CD14-positive monocyte (primary cell): ENCODE data around the gene REG1A. TPM values are rescaled to one million over a fixed set of nuclear protein-coding genes. Genes with fewer than 3 reads are reported as not detected.

Experiments used
- DNase-seq, 3 donors: peaks; one replicate each; pipeline ENCODE4 v3.0.0-alpha.2; 2011 to 2022
- H2AFZ ChIP-seq: 2 replicates; pipeline ENCODE4 v1.6.0; 2012; ENCODE audit warnings: mild to moderate bottlenecking, low read depth, low read length, inconsistent platforms; ENCODE audit not compliant: insufficient read depth, poor library complexity, severe bottlenecking
- H3K27ac ChIP-seq, 2 donors: 1 replicate in 1 of 2; 2 replicates in 1 of 2; pipeline ENCODE4 v1.5.1; 2012 to 2013; ENCODE audit warnings: low read length in 2 of 2, control low read depth in 1 of 2, inconsistent platforms in 1 of 2, low read depth in 1 of 2, mild to moderate bottlenecking in 1 of 2
- H3K27me3 ChIP-seq, 2 donors: one replicate each; pipeline versions ENCODE4 v1.6.0 to v1.6.1; 2011 to 2013; ENCODE audit warnings: low read length in 2 of 2; ENCODE audit not compliant: control insufficient read depth in 2 of 2, insufficient read depth in 2 of 2
- H3K36me3 ChIP-seq, 2 donors: replicated peaks in 1 of 2; 1 replicate in 1 of 2; 2 replicates in 1 of 2; pipeline versions ENCODE4 v1.5.1 to v1.6.1; 2012 to 2013; ENCODE audit warnings: low read length in 2 of 2, control low read depth in 1 of 2, inconsistent platforms in 1 of 2, mild to moderate bottlenecking in 1 of 2; ENCODE audit not compliant: insufficient read depth in 2 of 2, control insufficient read depth in 1 of 2
- H3K4me1 ChIP-seq, 2 donors: 1 replicate in 1 of 2; 2 replicates in 1 of 2; pipeline versions ENCODE4 v1.5.1 to v1.6.1; 2012 to 2013; ENCODE audit warnings: low read length in 2 of 2, control low read depth in 1 of 2, inconsistent platforms in 1 of 2, mild to moderate bottlenecking in 1 of 2, moderate library complexity in 1 of 2; ENCODE audit not compliant: insufficient read depth in 2 of 2, control insufficient read depth in 1 of 2
- H3K4me2 ChIP-seq: replicated peaks from 2 replicates; pipeline ENCODE3; 2012; ENCODE audit warnings: low read length, moderate library complexity, mild to moderate bottlenecking; ENCODE audit not compliant: poor library complexity, severe bottlenecking; ENCODE audit errors: extremely low read depth
- H3K4me3 ChIP-seq, 3 experiments: fragments of 200-600 bp in 1 of 3; sonication (generic) in 1 of 3; replicated peaks in 1 of 3; 1 replicate in 2 of 3; 2 replicates in 1 of 3; pipeline ENCODE4 v1.5.1; 2011 to 2013; ENCODE audit warnings: low read length in 3 of 3, mild to moderate bottlenecking in 3 of 3, control low read depth in 2 of 3, low read depth in 2 of 3, inconsistent platforms in 1 of 3, moderate library complexity in 1 of 3
- H3K79me2 ChIP-seq: 2 replicates; pipeline ENCODE4 v1.6.0; 2012; ENCODE audit warnings: mild to moderate bottlenecking, control low read depth, inconsistent platforms, low read length, moderate library complexity; ENCODE audit not compliant: insufficient read depth
- H3K9ac ChIP-seq: 2 replicates; pipeline ENCODE4 v1.6.0; 2017; ENCODE audit warnings: low read length, mild to moderate bottlenecking; ENCODE audit not compliant: insufficient read depth, poor library complexity, severe bottlenecking
- H3K9me3 ChIP-seq, 2 donors: replicated peaks in 1 of 2; 1 replicate in 1 of 2; 2 replicates in 1 of 2; pipeline versions ENCODE4 v1.5.1 to v1.6.1; 2012 to 2013; ENCODE audit warnings: low read length in 2 of 2, control low read depth in 1 of 2; ENCODE audit not compliant: control insufficient read depth in 1 of 2, insufficient read depth in 1 of 2
- H4K20me1 ChIP-seq: 2 replicates; pipeline ENCODE4 v1.6.0; 2012; ENCODE audit warnings: mild to moderate bottlenecking, low read length, control low read depth, moderate library complexity; ENCODE audit not compliant: insufficient read depth
- H3K27ac Mint-ChIP-seq, 7 donors: one replicate each; pipeline ENCODE4 v1.8.0; 2020; ENCODE audit warnings: mild to moderate bottlenecking in 7 of 7, mixed read lengths in 7 of 7, moderate library complexity in 6 of 7, inconsistent platforms in 2 of 7
- H3K27me3 Mint-ChIP-seq, 3 donors: one replicate each; pipeline ENCODE4 v1.8.0; 2021 to 2022; ENCODE audit warnings: low read depth in 3 of 3, mild to moderate bottlenecking in 3 of 3, mixed read lengths in 3 of 3, moderate library complexity in 3 of 3, inconsistent platforms in 1 of 3
- H3K36me3 Mint-ChIP-seq, 2 donors: one replicate each; pipeline ENCODE4 v1.8.0; 2020; ENCODE audit warnings: mixed read lengths in 2 of 2, inconsistent platforms in 1 of 2, mild to moderate bottlenecking in 1 of 2
- H3K4me1 Mint-ChIP-seq: one replicate; pipeline ENCODE4 v1.8.0; 2020; ENCODE audit warnings: mild to moderate bottlenecking, mixed read lengths
- H3K4me3 Mint-ChIP-seq, 2 donors: one replicate each; pipeline ENCODE4 v1.8.0; 2020; ENCODE audit warnings: mild to moderate bottlenecking in 2 of 2, mixed read lengths in 2 of 2, moderate library complexity in 1 of 2
- H3K9me3 Mint-ChIP-seq, 7 donors: one replicate each; pipeline ENCODE4 v1.8.0; 2020 to 2022; ENCODE audit warnings: mixed read lengths in 7 of 7, mild to moderate bottlenecking in 6 of 7, moderate library complexity in 6 of 7, inconsistent platforms in 2 of 7
- WGBS: methylation state at CpG from one replicate; pipeline ENCODE4 v1.1.5; 2013; ENCODE audit warnings: missing lambda C conversion rate; ENCODE audit not compliant: insufficient coverage; 5-methylcytosine and 5-hydroxymethylcytosine counted together
- intact Hi-C, 2 donors: fragments of 100-400 bp; cut with micrococcal nuclease; formaldehyde crosslinking; loops; one replicate each; pipeline versions ENCODE4 v1.15.0 to v1.15.1; 2023
- polyA plus RNA-seq, 3 donors: library from polyadenylated mRNA; depleted of rRNA in 1 of 3; unstranded in 2 of 3; stranded (reverse) in 1 of 3; fragments of 300-500 nt in 2 of 3; fragments of >200 nt in 1 of 3; fragmentation: Illumina TruSeq in 2 of 3; gene quantifications; 1 replicate in 2 of 3; 2 replicates in 1 of 3; pipeline ENCODE4 v1.2.3, GENCODE V29; 2012 to 2021
- TF ChIP-seq, protein P1 (sequence below): fragments of 200-600 bp; IDR thresholded peaks from one replicate; pipeline ENCODE4 v1.8.0; 2022; ENCODE audit warnings: antibody characterized with exemption, mild to moderate bottlenecking

REG1A gene
- polyA plus RNA-seq, 3 donors: not detected

DNA sequence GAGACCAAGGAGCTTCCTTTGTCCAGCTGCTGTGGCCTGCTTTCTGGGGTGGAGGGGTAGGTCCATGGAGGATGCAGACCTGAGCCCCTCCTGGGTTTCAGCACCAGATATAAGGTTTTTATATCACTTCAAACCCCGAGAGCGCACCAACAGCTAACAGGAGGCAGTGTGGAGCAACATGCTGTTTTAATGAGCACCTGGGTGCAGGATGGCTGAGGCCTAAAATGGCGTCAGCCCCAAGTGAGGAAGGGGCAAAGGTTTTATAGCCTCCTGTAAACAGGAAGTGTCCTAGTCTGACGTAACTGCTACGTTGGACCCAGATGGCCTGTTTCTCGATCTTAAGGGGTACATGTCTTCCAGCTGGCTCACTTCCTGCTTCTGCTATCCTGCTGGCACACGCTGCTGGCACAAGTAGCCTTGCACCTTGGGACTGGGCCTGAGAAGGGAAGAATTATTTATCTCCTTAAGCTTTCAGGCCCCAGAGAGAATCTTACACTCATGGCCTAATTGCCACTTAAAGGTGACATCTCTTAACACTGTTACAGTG is 21.1 kb upstream of the REG1A start:
- intact Hi-C loops: no loop called here
- WGBS: 42% methylated on average over 6 of the region's 7 CpGs

DNA sequence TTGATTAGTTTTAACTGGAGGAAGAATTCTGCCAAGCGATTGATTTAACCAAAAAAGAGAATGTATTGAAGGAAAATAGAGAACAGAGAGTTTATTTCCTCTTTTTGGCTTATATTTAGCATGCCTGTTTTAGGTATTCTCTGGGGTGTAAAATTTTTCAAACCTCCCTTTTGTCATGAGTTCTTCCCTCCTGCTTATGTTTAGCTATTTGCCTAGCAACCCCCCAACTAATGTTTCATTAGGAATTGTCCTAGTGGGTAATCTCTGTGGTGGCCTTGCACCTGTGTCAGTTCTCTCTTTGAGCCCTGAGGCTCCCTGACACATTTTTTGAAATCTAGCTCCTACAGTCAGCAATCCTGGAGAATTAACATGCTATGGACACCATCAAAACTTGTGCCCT is 20.0 kb upstream of the REG1A start:
- Histone ChIP-seq H3K36me3 (no peaks in the 10 kb centered on the region), H3K9me3 (peaks cover 0 to 26% of the 10 kb centered on the region in 2 donors), H3K4me3 (no peak overlapping the region), H2AFZ (no peak overlapping the region), H3K4me2 (no peak overlapping the region), H3K79me2 (no peaks in the 10 kb centered on the region), H4K20me1 (no peaks in the 10 kb centered on the region), H3K9ac (no peak overlapping the region), H3K27me3 (no peaks in the 10 kb centered on the region), H3K4me1 (no peaks in the 10 kb centered on the region), H3K27ac (no peak overlapping the region)
- Mint-ChIP-seq H3K36me3 (no peaks in the 10 kb centered on the region), H3K9me3 (peaks cover 5 to 18% (median 8%) of the 10 kb centered on the region in 7 donors), H3K27ac (no peak overlapping the region), H3K4me1 (no peaks in the 10 kb centered on the region), H3K4me3 (no peak overlapping the region), H3K27me3 (no peaks in the 10 kb centered on the region)
- WGBS: no CpG with 5 or more reads among the region's 1 CpG
- TF ChIP-seq, protein P1, sequence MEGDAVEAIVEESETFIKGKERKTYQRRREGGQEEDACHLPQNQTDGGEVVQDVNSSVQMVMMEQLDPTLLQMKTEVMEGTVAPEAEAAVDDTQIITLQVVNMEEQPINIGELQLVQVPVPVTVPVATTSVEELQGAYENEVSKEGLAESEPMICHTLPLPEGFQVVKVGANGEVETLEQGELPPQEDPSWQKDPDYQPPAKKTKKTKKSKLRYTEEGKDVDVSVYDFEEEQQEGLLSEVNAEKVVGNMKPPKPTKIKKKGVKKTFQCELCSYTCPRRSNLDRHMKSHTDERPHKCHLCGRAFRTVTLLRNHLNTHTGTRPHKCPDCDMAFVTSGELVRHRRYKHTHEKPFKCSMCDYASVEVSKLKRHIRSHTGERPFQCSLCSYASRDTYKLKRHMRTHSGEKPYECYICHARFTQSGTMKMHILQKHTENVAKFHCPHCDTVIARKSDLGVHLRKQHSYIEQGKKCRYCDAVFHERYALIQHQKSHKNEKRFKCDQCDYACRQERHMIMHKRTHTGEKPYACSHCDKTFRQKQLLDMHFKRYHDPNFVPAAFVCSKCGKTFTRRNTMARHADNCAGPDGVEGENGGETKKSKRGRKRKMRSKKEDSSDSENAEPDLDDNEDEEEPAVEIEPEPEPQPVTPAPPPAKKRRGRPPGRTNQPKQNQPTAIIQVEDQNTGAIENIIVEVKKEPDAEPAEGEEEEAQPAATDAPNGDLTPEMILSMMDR: no peak
- intact Hi-C loops: no loop called here
- no peak for DNase-seq

More for the DNA sequence above, 21.1 kb upstream of the REG1A start:
- Histone ChIP-seq H3K4me1 (no peaks in the 10 kb centered on the region), H3K79me2 (no peaks in the 10 kb centered on the region), H3K4me3 (no peak overlapping the region), H4K20me1 (no peaks in the 10 kb centered on the region), H3K9ac (no peak overlapping the region), H3K27me3 (no peaks in the 10 kb centered on the region), H3K36me3 (no peaks in the 10 kb centered on the region), H2AFZ (no peak overlapping the region), H3K9me3 (peaks cover 0 to 35% of the 10 kb centered on the region in 2 donors), H3K27ac (no peak overlapping the region), H3K4me2 (no peak overlapping the region)
- H3K4me1 Mint-ChIP-seq: no peaks in the 10 kb centered on the region
- TF ChIP-seq, protein P1: no peak
- no peak overlapping the region for H3K27ac Mint-ChIP-seq
- H3K27me3 Mint-ChIP-seq: no peaks in the 10 kb centered on the region
- no peaks in the 10 kb centered on the region for H3K36me3 Mint-ChIP-seq
- no peak for DNase-seq
- peaks cover 5 to 18% (median 8%) of the 10 kb centered on the region in 7 donors for H3K9me3 Mint-ChIP-seq
- H3K4me3 Mint-ChIP-seq: no peak overlapping the region
